ELF-1 (cell line): Measurements from ENCODE around the gene C13orf42.

Experiments
- DNase-seq: peaks from one replicate; pipeline ENCODE4 v3.0.0-alpha.2; 2016; ENCODE audit warnings: low read depth, low spot score

The C13orf42 gene

GRCh38 chr13:51065372-51066090 lies 45.5 kb downstream of the C13orf42 start:
- no peak for DNase-seq

GRCh38 chr13:51064753-51065152 lies 46.3 kb downstream of the C13orf42 start:
- no peak for DNase-seq

DNA sequence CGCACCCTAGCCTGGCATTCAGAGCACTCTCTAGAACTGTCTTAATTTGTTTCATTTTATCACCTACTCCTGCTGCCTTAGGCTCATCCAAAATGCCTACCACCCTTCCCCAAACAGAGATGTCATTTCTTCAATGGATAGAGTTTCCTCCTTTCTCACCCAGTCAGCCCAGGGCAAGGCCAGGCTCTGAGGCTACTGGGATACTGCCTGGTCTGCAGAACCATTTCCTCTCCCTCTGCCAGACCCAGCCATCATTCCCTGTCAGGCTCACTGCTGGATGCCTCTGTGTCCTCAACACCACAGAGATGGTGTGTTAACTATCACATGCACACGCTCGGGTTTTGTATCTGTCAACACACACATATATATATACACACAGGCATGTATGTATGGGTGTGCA lies 47.2 kb downstream of the C13orf42 start:
- DNase-seq = no peak

GRCh38 chr13:51058461-51059167 lies 52.5 kb downstream of the C13orf42 start:
- DNase-seq = peak; percentile 38

DNA sequence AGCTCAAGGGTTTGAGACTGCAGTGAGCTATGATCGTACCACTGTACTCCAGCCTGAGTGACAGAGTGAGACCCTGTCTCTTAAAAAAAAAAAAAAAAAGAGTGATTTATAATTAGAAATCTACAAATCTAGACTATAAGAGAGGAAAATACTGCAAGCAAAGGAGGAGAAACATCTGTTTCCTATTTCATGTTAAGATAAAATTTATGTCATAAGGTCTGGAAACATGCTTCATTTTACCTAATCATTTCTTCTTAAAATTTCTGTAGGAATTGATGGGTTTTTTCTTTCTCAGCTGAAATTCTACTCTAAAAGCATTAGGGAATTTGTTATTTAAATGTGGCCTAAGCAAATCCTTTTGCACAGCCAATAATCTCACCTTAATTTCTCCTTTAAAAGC lies 53.2 kb downstream of the C13orf42 start:
- no peak for DNase-seq

GRCh38 chr13:51057001-51057400 lies 54.1 kb downstream of the C13orf42 start:
- DNase-seq = no peak

DNA sequence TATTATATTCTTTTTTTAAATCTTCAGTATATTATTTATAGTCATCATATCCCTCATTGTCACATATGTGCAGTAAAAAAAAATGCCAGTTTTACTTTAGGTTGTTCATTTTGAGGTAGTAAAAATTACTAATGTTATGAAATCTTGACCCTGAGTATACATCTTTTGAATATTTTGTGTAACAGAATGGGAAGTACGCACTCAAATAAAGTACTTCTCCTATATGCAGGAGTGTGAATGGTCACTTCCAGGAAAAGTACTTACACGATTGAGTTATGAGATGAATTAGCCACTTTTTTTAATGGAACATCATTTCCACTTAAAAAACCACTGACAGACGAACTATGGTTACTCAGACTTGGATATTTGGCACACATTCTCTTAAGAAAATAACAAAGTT lies 58.5 kb downstream of the C13orf42 start:
- DNase-seq = no peak

DNA sequence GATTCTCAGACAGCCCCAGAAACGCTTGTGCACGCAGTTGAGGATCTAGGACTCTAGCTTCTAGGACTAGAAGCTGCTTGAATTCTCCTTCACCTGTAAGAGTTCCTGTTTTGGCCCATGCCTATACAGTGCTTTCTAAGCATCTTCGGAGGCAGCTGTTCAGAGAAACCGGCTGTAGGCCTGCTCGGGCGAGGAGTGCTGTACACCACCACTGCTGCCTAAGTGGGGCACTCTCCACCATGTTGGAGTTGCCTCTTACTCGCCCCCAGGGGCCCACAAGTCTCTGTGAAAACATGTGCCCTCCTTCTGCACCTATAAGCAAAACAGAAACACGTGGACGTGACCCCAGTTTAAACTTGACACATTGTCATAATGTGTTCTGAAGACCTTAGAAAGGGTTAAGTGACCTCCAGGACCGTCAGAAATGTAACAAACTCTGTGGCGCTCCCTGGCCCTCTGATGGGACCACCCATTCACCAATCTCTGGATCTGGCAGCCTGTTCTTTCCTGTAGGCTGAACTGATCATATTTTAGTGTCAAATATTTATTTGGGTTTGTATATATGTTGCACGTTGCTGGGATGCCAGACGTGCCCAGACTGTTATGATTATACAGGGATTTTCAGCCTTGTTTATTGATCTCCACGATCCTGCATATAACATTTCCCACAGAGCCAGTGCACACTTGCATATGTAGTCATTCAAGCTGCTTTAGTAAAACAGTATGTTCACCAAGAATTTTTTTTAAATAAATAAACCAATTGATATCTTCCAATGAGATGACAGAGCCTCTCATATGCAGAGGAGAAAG lies 60.8 kb downstream of the C13orf42 start:
- DNase-seq = no peak

DNA sequence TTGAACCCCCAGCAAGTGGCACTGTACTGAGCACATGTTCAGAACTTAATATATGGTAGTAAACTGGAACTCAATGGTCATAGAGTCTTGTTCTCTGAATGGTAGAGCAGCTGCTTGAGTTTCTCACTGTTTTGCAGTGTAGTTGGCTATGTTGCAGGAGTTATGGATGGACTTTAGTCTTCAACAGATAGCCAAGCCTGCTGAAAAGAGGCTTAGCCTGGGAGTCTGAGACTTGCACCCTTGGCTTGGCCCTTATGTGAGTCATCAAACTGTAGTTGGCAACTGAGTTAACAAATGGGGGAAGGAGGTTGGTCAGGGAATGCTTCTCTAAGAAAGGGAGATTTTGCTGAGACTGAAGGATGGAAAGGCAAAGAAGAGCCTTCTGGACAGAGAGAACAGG lies 62.5 kb downstream of the C13orf42 start:
- DNase-seq = no peak

- no peak for DNase-seq
These were observed 63.0 kb downstream of the C13orf42 start for GRCh38 chr13:51048166-51048461.

DNA sequence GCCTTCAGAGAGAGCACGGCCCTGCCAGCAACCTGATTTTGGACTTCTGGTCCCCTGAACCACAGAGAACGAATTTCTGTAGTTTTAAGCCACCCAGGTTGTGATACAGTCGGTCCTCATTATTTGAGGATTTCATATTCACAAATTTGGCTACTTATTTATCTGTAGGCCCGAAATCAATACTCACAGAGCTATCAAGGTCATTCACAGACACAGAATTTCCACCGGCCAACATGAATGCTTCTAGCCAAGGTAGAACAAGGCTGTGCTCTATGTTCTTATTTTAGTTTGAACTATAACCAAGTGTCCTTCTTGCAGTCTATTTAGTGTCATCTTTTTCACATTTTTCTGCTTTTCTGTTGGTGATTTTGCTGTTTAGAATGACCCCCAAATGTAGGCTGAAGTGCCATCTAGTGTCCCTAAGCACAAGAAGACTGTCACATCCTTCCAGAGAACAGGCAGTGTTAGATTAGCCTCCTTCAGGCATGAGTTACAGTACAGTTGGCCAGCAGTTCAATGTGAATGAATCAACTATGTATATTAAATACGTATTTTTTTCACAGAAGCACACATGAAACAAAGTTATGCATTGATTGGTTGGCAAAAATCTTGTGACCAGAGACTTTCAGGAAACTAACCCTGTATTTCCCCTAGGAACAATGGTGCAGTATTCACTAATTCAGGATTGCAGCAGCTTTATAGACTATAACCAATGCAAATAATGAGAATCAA lies 63.5 kb downstream of the C13orf42 start:
- DNase-seq = no peak

GRCh38 chr13:51045451-51045850 lies 65.6 kb downstream of the C13orf42 start:
- no peak for DNase-seq

- no peak for DNase-seq
These were observed 66.9 kb downstream of the C13orf42 start for GRCh38 chr13:51044023-51044665.

- no peak for DNase-seq
These were observed 67.8 kb downstream of the C13orf42 start for GRCh38 chr13:51043310-51043709.

DNA sequence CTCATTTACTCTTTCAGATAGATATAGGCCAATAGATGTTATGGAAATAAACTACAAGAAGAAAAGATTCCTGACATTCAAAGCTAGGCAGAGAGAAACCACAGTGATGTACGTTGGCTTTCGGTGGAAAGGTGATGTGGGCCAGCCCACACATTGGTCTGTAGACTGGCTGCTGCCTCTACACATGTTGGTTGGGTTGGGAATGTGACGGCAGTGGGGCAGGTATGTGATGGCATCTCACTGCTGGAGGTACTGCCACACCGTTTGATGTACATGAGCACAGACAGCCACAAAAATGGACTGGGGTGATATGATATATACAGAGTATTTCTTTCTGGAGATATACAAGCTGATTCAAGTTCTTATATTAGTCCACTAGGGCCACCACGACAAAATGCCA lies 69.4 kb downstream of the C13orf42 start:
- DNase-seq = no peak

DNA sequence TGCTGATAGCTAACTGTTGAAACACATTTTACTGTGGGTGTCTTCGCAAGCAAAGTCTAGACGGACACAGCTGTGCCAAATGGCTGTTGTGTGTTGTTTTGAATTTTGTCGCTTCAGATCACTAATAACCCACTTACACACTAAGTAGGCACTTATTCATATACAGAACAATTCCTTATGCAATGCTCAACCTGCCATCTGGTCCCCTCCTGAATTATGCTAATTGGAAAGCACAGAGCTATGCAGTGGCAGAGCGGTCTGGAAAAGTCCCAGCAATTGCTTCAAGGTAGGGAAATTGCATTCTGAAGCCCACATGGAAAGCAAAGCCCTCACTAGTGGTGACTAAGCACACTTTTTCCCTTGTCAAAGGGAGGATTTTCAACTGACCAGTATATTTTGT lies 69.9 kb downstream of the C13orf42 start:
- no peak for DNase-seq

DNA sequence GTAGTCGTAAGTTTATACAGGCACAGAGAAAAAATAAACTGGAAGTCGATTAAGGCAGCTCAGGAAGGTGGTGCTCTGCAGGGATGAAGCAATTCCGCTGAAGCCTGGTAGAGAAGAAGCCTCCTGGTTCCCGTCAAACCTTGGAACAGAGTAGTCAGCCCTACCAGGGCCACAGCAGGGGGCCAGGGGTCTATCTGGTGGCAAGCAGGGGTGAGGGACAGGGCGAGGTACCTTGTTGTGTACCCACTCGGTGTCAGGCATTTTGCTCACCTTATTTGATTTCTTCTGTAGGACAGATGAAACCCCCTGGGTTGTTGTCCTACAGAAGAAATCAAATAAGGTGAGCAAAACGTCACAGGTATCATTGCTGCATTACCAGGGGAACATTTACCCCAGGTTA lies 70.6 kb downstream of the C13orf42 start:
- DNase-seq = no peak

DNA sequence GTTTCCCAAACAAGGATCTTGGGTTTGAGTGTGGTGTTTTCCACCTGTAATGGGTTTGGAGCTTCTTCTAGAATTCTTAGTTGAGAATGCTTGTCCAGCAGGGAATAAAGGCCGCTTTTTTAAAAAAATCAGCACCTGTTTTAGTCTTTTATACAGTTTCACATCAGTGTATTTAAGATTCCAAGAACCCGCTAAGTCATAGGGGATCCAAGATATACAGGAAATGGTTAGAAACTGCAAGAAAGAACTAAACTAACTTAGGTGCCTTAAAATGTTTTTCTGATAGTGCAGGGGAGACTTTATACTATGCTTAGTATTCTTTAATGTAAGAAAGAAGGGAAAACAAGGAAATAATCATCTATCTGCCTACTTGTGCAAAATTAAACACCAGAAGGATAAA lies 74.7 kb downstream of the C13orf42 start:
- DNase-seq = no peak

GRCh38 chr13:51035978-51036377 lies 75.1 kb downstream of the C13orf42 start:
- DNase-seq = no peak

DNA sequence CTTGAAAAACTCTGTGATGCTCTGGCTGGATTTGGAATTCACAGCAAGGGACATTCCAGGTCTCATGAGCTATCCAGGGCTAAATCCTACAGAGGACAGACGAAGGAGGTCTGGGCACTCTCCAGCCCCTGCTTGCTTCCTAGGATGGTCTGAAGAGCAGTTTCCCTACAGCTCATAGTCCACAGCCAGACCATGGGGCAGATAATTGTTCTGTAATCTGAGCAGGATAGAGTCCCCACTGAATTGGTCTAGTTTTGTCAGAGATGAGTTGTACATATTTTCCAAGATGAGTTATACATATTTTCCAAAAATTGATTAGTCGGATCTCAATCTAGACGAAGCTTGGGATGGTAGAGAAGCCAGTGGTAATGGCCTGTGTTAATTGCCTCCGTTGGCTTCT lies 75.6 kb downstream of the C13orf42 start:
- no peak for DNase-seq

- no peak for DNase-seq
These were observed 76.2 kb downstream of the C13orf42 start for GRCh38 chr13:51034906-51035305.
